A673 (cell line): Measurements from ENCODE around the gene FAAH.
"Not testable (repeated sequence)": the region's sequence is repeated elsewhere in the genome, so short reads cannot be mapped to it uniquely, and the experiment has no call there.

Source experiments
- EZH2 ChIP-seq: fragments of 200-600 bp; sonication (generic); IDR thresholded peaks from 2 replicates; pipeline ENCODE4 v1.6.1; 2017; ENCODE audit warnings: borderline replicate concordance, low read depth, mild to moderate bottlenecking, mixed read lengths, antibody characterized with exemption, low read length; ENCODE audit not compliant: poor library complexity, severe bottlenecking
- TF ChIP-seq, protein P1 (sequence below): fragments of 300-800, 200-600 bp; sonication (generic); conservative IDR thresholded peaks from 2 replicates; pipeline ENCODE4 v1.5.1; 2017; ENCODE audit warnings: low read depth, mild to moderate bottlenecking, antibody characterized with exemption, low read length, moderate library complexity, mixed read lengths

DNA sequence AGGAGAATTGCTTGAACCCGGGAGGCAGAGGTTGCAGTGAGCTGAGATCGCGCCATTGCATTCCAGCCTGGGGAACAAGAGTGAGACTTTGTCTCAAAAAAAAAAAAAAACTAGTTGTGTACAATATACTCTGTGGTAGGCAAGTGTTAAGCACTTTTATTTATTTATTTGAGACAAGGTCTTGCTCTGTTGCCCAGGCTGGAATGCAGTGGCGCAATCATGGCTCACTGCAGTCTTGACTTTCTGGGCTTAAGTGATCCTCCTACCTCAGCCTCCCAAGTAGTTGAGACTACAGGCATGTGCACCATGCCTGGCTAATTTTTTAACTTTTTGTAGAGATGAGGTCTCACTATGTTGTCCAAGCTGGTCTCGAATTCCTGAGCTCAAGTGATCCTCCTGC, 38.2 kb upstream of the FAAH start:
- TF ChIP-seq, protein P1, sequence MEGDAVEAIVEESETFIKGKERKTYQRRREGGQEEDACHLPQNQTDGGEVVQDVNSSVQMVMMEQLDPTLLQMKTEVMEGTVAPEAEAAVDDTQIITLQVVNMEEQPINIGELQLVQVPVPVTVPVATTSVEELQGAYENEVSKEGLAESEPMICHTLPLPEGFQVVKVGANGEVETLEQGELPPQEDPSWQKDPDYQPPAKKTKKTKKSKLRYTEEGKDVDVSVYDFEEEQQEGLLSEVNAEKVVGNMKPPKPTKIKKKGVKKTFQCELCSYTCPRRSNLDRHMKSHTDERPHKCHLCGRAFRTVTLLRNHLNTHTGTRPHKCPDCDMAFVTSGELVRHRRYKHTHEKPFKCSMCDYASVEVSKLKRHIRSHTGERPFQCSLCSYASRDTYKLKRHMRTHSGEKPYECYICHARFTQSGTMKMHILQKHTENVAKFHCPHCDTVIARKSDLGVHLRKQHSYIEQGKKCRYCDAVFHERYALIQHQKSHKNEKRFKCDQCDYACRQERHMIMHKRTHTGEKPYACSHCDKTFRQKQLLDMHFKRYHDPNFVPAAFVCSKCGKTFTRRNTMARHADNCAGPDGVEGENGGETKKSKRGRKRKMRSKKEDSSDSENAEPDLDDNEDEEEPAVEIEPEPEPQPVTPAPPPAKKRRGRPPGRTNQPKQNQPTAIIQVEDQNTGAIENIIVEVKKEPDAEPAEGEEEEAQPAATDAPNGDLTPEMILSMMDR: not testable (repeated sequence)
- not testable (repeated sequence) for TF ChIP-seq EZH2
